H9 (cell line): ENCODE data around the gene CHMP3. TPM values are rescaled to one million over a fixed set of nuclear protein-coding genes. Genes with fewer than 3 reads are reported as not detected.

Experiments
- DNase-seq: peaks from one replicate; pipeline ENCODE4 v3.0.0-alpha.2; 2017
- H2AFZ ChIP-seq: one replicate; pipeline ENCODE4 v1.6.1; 2013; ENCODE audit warnings: mild to moderate bottlenecking, low read length, control low read depth, moderate library complexity
- H2AK5ac ChIP-seq: 2 replicates; pipeline ENCODE4 v1.6.1; 2013; ENCODE audit warnings: low read length, control low read depth, mixed read lengths; ENCODE audit not compliant: insufficient read length
- H2BK120ac ChIP-seq: one replicate; pipeline ENCODE4 v1.6.1; 2013; ENCODE audit warnings: low read depth, mild to moderate bottlenecking, low read length, control low read depth, inconsistent platforms; ENCODE audit not compliant: poor library complexity, severe bottlenecking
- H2BK12ac ChIP-seq: 2 replicates; pipeline ENCODE4 v1.6.1; 2013; ENCODE audit warnings: low read length, control low read depth, mixed read lengths, low read depth; ENCODE audit not compliant: insufficient read length
- H2BK15ac ChIP-seq: 2 replicates; pipeline ENCODE4 v1.6.1; 2013; ENCODE audit warnings: low read depth, low read length, control low read depth
- H2BK20ac ChIP-seq: one replicate; pipeline ENCODE4 v1.6.1; 2013; ENCODE audit warnings: low read depth, mild to moderate bottlenecking, low read length, control low read depth, inconsistent platforms; ENCODE audit not compliant: poor library complexity, severe bottlenecking
- H2BK5ac ChIP-seq: 2 replicates; pipeline ENCODE4 v1.6.1; 2013; ENCODE audit warnings: low read length, control low read depth, mixed read lengths; ENCODE audit not compliant: insufficient read length
- H3K14ac ChIP-seq: 2 replicates; pipeline ENCODE4 v1.6.1; 2013; ENCODE audit warnings: low read length, control low read depth; ENCODE audit not compliant: insufficient read depth
- H3K18ac ChIP-seq: 2 replicates; pipeline ENCODE4 v1.6.1; 2013; ENCODE audit warnings: low read depth, mild to moderate bottlenecking, mixed read lengths, low read length, control low read depth; ENCODE audit not compliant: insufficient read length
- H3K23ac ChIP-seq: 2 replicates; pipeline ENCODE4 v1.6.1; 2013; ENCODE audit warnings: low read length, control low read depth, mixed read lengths, low read depth; ENCODE audit not compliant: insufficient read length
- H3K23me2 ChIP-seq: 2 replicates; pipeline ENCODE4 v1.6.1; 2013; ENCODE audit warnings: low read depth, mild to moderate bottlenecking, mixed read lengths, low read length, control low read depth; ENCODE audit not compliant: insufficient read length, poor library complexity, severe bottlenecking
- H3K27ac ChIP-seq: 2 replicates; pipeline ENCODE4 v1.5.1; 2013; ENCODE audit warnings: low read length, control low read depth, mixed read lengths, low read depth; ENCODE audit not compliant: insufficient read length
- H3K27me3 ChIP-seq: 2 replicates; pipeline ENCODE4 v1.6.1; 2013; ENCODE audit warnings: low read length, control low read depth, inconsistent platforms; ENCODE audit not compliant: insufficient read depth
- H3K4ac ChIP-seq: 2 replicates; pipeline ENCODE4 v1.6.1; 2013; ENCODE audit warnings: low read depth, mild to moderate bottlenecking, control low read depth, inconsistent platforms, low read length, moderate library complexity
- H3K4me1 ChIP-seq: 2 replicates; pipeline ENCODE4 v1.6.1; 2013; ENCODE audit warnings: low read length, control low read depth, inconsistent platforms; ENCODE audit not compliant: insufficient read depth
- H3K4me2 ChIP-seq: 2 replicates; pipeline ENCODE4 v1.6.1; 2013; ENCODE audit warnings: low read length, control low read depth, mixed read lengths; ENCODE audit not compliant: insufficient read length, insufficient read depth
- H3K56ac ChIP-seq: 2 replicates; pipeline ENCODE4 v1.6.1; 2013; ENCODE audit warnings: low read depth, mild to moderate bottlenecking, mixed read lengths, low read length, control low read depth; ENCODE audit not compliant: insufficient read length
- H3K79me1 ChIP-seq: 2 replicates; pipeline ENCODE4 v1.6.1; 2013; ENCODE audit warnings: low read depth, mild to moderate bottlenecking, moderate library complexity, low read length, control low read depth, inconsistent platforms; ENCODE audit not compliant: insufficient read depth, poor library complexity, severe bottlenecking
- H3K79me2 ChIP-seq: 2 replicates; pipeline ENCODE4 v1.6.1; 2013; ENCODE audit warnings: low read length, control low read depth, inconsistent platforms; ENCODE audit not compliant: insufficient read depth
- H3K9ac ChIP-seq: 2 replicates; pipeline ENCODE4 v1.6.1; 2013; ENCODE audit warnings: low read length, control low read depth, mixed read lengths; ENCODE audit not compliant: insufficient read length; ENCODE audit errors: extremely low read depth
- H3K9me3 ChIP-seq: one replicate; pipeline ENCODE4 v1.6.1; 2013; ENCODE audit warnings: low read depth, low read length, inconsistent platforms; ENCODE audit not compliant: control insufficient read depth
- H3T11ph ChIP-seq: one replicate; pipeline ENCODE4 v1.6.1; 2013; ENCODE audit warnings: mild to moderate bottlenecking, low read length, control low read depth, inconsistent platforms
- H4K20me1 ChIP-seq: one replicate; pipeline ENCODE4 v1.6.1; 2013; ENCODE audit not compliant: control insufficient read depth, insufficient read length, insufficient read depth
- H4K5ac ChIP-seq: 2 replicates; pipeline ENCODE4 v1.6.1; 2013; ENCODE audit warnings: low read depth, mild to moderate bottlenecking, mixed read lengths, low read length, control low read depth; ENCODE audit not compliant: insufficient read length
- H4K8ac ChIP-seq: replicated peaks from 2 replicates; pipeline ENCODE4 v1.6.1; 2013; ENCODE audit warnings: low read length, control low read depth, mixed read lengths, low read depth; ENCODE audit not compliant: insufficient read length
- H4K91ac ChIP-seq: 2 replicates; pipeline ENCODE4 v1.6.1; 2013; ENCODE audit warnings: low read depth, mild to moderate bottlenecking, moderate library complexity, mixed read lengths, low read length, control low read depth; ENCODE audit not compliant: insufficient read length
- H3K27ac Mint-ChIP-seq, 3 experiments: 2 replicates in 2 of 3; 3 replicates in 1 of 3; pipeline ENCODE4 v1.8.0; 2020 to 2021; ENCODE audit warnings: mixed read lengths in 3 of 3, mild to moderate bottlenecking in 1 of 3, moderate library complexity in 1 of 3
- H3K27me3 Mint-ChIP-seq: 2 replicates; pipeline ENCODE4 v1.8.0; 2021; ENCODE audit warnings: low read depth, mild to moderate bottlenecking, moderate library complexity, mixed read lengths
- H3K36me3 Mint-ChIP-seq, 3 experiments: 2 replicates in 2 of 3; 3 replicates in 1 of 3; pipeline ENCODE4 v1.8.0; 2020 to 2021; ENCODE audit warnings: low read depth in 3 of 3, mixed read lengths in 3 of 3; ENCODE audit not compliant: insufficient read depth in 1 of 3
- H3K4me1 Mint-ChIP-seq, 2 experiments: 2 replicates each; pipeline ENCODE4 v1.8.0; 2020; ENCODE audit warnings: mixed read lengths in 2 of 2
- H3K4me3 Mint-ChIP-seq, 2 experiments: 2 replicates in 1 of 2; 3 replicates in 1 of 2; pipeline ENCODE4 v1.8.0; 2020 to 2021; ENCODE audit warnings: mild to moderate bottlenecking in 2 of 2, mixed read lengths in 2 of 2, moderate library complexity in 1 of 2
- H3K9me3 Mint-ChIP-seq, 2 experiments: 2 replicates in 1 of 2; 3 replicates in 1 of 2; pipeline ENCODE4 v1.8.0; 2020; ENCODE audit warnings: mild to moderate bottlenecking in 2 of 2, mixed read lengths in 2 of 2, moderate library complexity in 1 of 2
- CTCF ChIP-seq: fragments of 200-600 bp; sonication (generic); conservative IDR thresholded peaks from 3 replicates; pipeline ENCODE4 v1.8.0; 2021; ENCODE audit warnings: antibody characterized with exemption, mild to moderate bottlenecking
- WGBS: extraction: QIAGEN DNeasy Blood & Tissue Kit; methylation state at CpG from one replicate; pipeline ENCODE4 v1.1.7; 2013; ENCODE audit warnings: missing lambda C conversion rate, low lambda C conversion rate, mixed read lengths; ENCODE audit not compliant: insufficient read length; ENCODE audit errors: extremely low coverage; 5-methylcytosine and 5-hydroxymethylcytosine counted together
- total RNA-seq: library from RNA; stranded (reverse); gene quantifications from 2 replicates; pipeline ENCODE4 v1.2.1, GENCODE V29; 2021

CHMP3 gene
- total RNA-seq, 1 experiment from 2014 or later: 28.8 TPM

GRCh38 chr2:86499326-86499725 is 63.9 kb downstream of the CHMP3 start:
- H3K56ac ChIP-seq: no peak overlapping the region
- no peak overlapping the region for H3K27ac ChIP-seq
- H3K9me3 Mint-ChIP-seq: peaks cover 38 to 53% of the 10 kb centered on the region in 2 experiments

More at GRCh38 chr2:86499326-86499725, 63.9 kb downstream of the CHMP3 start:
- TF ChIP-seq CTCF: no peak
- no peak overlapping the region for H2AK5ac ChIP-seq
- no peak overlapping the region for H2BK15ac ChIP-seq
- H3K4ac ChIP-seq: no peak overlapping the region
- no peaks in the 10 kb centered on the region for H3K23me2 ChIP-seq
- H2BK5ac ChIP-seq: no peak overlapping the region
- Mint-ChIP-seq H3K27ac (no peak overlapping the region), H3K36me3 (peaks cover 79 to 97% (median 85%) of the 10 kb centered on the region in 3 experiments), H3K27me3 (peaks cover 2% of the 10 kb centered on the region; the same call in 1 of the 2 replicates), H3K4me1 (no peaks in the 10 kb centered on the region; a peak in 1 of 4 replicates), H3K4me3 (no peak overlapping the region)
- no peaks in the 10 kb centered on the region for H3K79me1 ChIP-seq
- no peak overlapping the region for H4K5ac ChIP-seq
- no peak overlapping the region for H2BK12ac ChIP-seq
- DNase-seq: no peak
- H3K14ac ChIP-seq: no peak overlapping the region
- H2BK20ac ChIP-seq: no peak overlapping the region
- no peak overlapping the region for H2AFZ ChIP-seq
- no peak overlapping the region for H3K23ac ChIP-seq
- H3K4me1 ChIP-seq: no peaks in the 10 kb centered on the region
- no peak overlapping the region for H3K4me2 ChIP-seq
- WGBS: no CpG with 5 or more reads among the region's 6 CpGs
- H4K20me1 ChIP-seq: no peaks in the 10 kb centered on the region
- H4K91ac ChIP-seq: no peak overlapping the region
- no peak overlapping the region for H3K9ac ChIP-seq
- no peak overlapping the region for H3T11ph ChIP-seq
- no peaks in the 10 kb centered on the region for H3K79me2 ChIP-seq
- no peak overlapping the region for H2BK120ac ChIP-seq
- H3K27me3 ChIP-seq: no peaks in the 10 kb centered on the region
- H3K18ac ChIP-seq: no peak overlapping the region
- no peak overlapping the region for H4K8ac ChIP-seq
- peaks cover 17% of the 10 kb centered on the region for H3K9me3 ChIP-seq
